Measurements from ENCODE around the gene PCNX2. TPM values are rescaled to one million over a fixed set of nuclear protein-coding genes. Genes with fewer than 3 reads are reported as not detected.
A peak's percentile ranks its signal among the peaks of the same experiment; 100 is the strongest.

Gene PCNX2
- total and polyA plus RNA-seq, 8 donors, result 3.0 to 34.4 (median 9.9) TPM

DNA sequence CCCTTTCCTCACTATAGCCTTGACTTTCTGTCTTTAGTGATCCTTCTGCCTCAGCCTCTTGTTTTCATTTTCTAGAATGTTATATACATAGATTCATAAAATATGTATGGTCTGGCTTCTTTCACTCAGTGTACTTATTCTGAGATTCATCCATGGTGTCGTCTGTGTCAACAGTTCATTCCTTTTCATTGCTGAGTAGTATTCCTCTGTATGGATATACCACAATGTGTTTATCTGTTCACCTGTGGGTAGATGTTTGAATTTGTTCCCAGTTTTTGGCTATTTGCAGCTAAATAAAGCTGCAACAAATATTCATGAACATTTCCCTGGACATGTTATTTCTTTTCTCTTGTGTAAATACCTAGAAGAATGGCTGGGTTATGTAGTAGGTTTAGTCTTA, 131.8 kb downstream of the PCNX2 start:
- intact Hi-C loops (cut with DNase I; ENCODE audit: low total_unique reads), result no loop called here
- TF ChIP-seq, protein P1, sequence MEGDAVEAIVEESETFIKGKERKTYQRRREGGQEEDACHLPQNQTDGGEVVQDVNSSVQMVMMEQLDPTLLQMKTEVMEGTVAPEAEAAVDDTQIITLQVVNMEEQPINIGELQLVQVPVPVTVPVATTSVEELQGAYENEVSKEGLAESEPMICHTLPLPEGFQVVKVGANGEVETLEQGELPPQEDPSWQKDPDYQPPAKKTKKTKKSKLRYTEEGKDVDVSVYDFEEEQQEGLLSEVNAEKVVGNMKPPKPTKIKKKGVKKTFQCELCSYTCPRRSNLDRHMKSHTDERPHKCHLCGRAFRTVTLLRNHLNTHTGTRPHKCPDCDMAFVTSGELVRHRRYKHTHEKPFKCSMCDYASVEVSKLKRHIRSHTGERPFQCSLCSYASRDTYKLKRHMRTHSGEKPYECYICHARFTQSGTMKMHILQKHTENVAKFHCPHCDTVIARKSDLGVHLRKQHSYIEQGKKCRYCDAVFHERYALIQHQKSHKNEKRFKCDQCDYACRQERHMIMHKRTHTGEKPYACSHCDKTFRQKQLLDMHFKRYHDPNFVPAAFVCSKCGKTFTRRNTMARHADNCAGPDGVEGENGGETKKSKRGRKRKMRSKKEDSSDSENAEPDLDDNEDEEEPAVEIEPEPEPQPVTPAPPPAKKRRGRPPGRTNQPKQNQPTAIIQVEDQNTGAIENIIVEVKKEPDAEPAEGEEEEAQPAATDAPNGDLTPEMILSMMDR (IDR thresholded peaks at IDR 0.05), result no peak
- no peak for TF ChIP-seq POLR2AphosphoS5 (IDR thresholded peaks at IDR 0.05)
- no peak for TF ChIP-seq EP300 (IDR thresholded peaks at IDR 0.05)
- TF ChIP-seq POLR2A (IDR thresholded peaks at IDR 0.05), result no peak

DNA sequence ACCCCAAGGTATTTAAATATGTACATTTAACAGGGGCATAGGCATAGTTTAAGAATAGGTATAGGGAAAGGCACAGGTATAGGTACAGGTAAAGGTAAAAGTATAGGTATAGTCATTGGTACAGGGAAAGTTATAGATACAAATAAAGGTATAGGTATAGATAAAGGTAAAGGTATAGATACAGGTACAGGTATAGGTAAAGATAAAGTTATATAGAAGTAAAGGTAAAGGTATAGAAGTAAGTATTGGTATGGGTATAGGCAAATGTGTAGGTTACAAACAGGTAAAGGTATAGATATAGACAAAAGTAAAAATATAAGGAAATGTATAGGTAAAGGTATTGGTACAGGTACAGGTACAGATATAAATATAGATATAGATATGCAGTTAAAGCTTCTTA, 137.2 kb downstream of the PCNX2 start:
- Histone ChIP-seq H3K4me1 (no peaks in the 10 kb centered on the region), H3K9me3 (no peaks in the 10 kb centered on the region), H3K36me3 (peaks cover 0 to 21% (median 12%) of the 10 kb centered on the region in 4 donors), H3K4me3 (no peak overlapping the region), H3K27me3 (no peaks in the 10 kb centered on the region), H3K27ac (no peak overlapping the region)
- TF ChIP-seq EP300 (IDR thresholded peaks at IDR 0.05), result no peak
- TF ChIP-seq, protein P1 (IDR thresholded peaks at IDR 0.05), result no peak
- no peak for TF ChIP-seq POLR2AphosphoS5 (IDR thresholded peaks at IDR 0.05)
- no peak for TF ChIP-seq POLR2A (IDR thresholded peaks at IDR 0.05)
- intact Hi-C loops (cut with DNase I; ENCODE audit: low total_unique reads), result no loop called here
- DNase-seq, result no peak

More for the DNA sequence above, 131.8 kb downstream of the PCNX2 start:
- H3K9me3 ChIP-seq, result peaks cover 0 to 13% (median 3%) of the 10 kb centered on the region in 4 donors
- H3K4me3 ChIP-seq, result no peak overlapping the region
- no peak overlapping the region for H3K27ac ChIP-seq
- no peaks in the 10 kb centered on the region for H3K4me1 ChIP-seq
- no peaks in the 10 kb centered on the region for H3K27me3 ChIP-seq
- DNase-seq, result no peak
- peaks cover 0 to 15% (median 11%) of the 10 kb centered on the region in 4 donors for H3K36me3 ChIP-seq
- 93 to 100% (median 98%) methylated on average over 1 of the region's 1 CpG for WGBS, 5 donors

DNA sequence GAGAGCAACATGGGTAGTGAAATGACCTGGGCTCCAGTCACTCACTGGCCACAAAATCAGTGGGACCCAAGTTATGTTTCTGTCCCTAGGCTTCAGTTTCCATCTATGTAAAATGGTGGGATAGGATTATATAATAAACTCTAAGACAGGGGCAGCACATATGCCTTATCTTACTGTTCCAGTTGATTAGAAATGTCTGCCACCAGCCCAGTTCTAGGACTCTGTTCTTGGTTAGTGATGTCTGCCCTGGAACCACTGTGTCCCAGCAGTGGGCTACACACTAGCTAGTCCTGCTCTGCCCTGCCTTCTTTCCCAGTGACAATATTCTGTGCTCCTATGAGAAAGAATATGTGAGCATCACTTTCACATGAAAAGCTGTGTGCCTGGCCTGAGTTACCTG, 138.3 kb downstream of the PCNX2 start:
- peaks cover 0 to 21% (median 12%) of the 10 kb centered on the region in 4 donors for H3K36me3 ChIP-seq
- no peak overlapping the region for H3K4me3 ChIP-seq
- H3K27ac ChIP-seq, result no peak overlapping the region
- no peaks in the 10 kb centered on the region for H3K27me3 ChIP-seq
- no peak for DNase-seq
- H3K9me3 ChIP-seq, result no peaks in the 10 kb centered on the region
- intact Hi-C loops (cut with DNase I; ENCODE audit: low total_unique reads), result no loop called here
- TF ChIP-seq POLR2AphosphoS5 (IDR thresholded peaks at IDR 0.05) (no peak), POLR2A (IDR thresholded peaks at IDR 0.05) (no peak), EP300 (IDR thresholded peaks at IDR 0.05) (no peak)
- TF ChIP-seq, protein P1 (IDR thresholded peaks at IDR 0.05), result no peak
- H3K4me1 ChIP-seq, result no peaks in the 10 kb centered on the region

DNA sequence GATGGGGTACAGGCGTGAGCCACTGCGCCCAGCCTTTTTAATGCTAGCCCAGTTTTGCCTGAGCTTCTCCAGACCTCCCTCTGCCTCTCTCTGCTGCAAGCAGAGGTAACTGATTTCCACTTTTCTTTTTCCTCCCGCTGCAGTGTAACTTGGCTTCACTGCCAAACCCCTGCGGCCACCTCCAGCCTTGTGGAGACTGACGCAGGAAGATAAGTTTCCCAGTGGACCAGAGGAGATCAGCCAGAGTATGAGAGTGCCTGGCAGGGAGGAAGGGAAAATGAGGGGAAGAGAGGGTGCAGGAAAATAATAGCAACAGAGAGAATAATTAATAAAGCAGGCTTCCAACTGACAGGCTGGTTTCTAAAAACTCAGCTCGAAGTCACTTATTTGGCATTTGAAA, 143.7 kb downstream of the PCNX2 start:
- no peaks in the 10 kb centered on the region for H3K4me1 ChIP-seq
- 71 to 94% (median 78%) methylated on average over 6 of the region's 6 CpGs for WGBS, 5 donors
- H3K9me3 ChIP-seq, result no peaks in the 10 kb centered on the region
- no peak for TF ChIP-seq POLR2A (IDR thresholded peaks at IDR 0.05)
- DNase-seq, result peak in 1 of 2 donors; percentile 21
- intact Hi-C loops (cut with DNase I; ENCODE audit: low total_unique reads), result no loop called here
- H3K27ac ChIP-seq, result no peak overlapping the region
- no peak overlapping the region for H3K4me3 ChIP-seq
- peaks cover 0 to under 1% (median 0%) of the 10 kb centered on the region in 4 donors for H3K36me3 ChIP-seq
- no peaks in the 10 kb centered on the region for H3K27me3 ChIP-seq

DNA sequence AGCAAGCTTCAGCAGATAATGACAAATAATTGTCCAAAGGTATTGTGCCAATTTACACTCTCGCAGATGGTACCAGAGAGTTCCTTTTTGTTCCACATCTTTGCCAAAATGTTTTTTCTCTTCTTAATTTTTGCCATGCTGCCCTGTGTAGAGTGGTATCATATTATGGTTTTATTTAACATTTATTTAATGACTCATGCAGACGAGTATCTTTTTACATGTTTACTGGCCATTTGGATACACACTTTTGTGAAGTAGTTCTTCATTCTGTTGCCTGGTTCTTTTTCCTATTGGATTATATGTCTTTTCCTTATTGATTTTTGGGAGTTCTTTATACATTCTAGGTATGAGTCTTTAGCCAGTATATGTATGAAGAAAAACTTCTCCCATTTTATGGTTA, 151.1 kb downstream of the PCNX2 start:
- Histone ChIP-seq H3K36me3 (peaks cover 0 to under 1% (median 0%) of the 10 kb centered on the region in 4 donors), H3K4me3 (no peak overlapping the region), H3K27me3 (no peaks in the 10 kb centered on the region), H3K27ac (no peak overlapping the region), H3K4me1 (no peaks in the 10 kb centered on the region), H3K9me3 (no peaks in the 10 kb centered on the region)
- DNase-seq, result no peak
- TF ChIP-seq POLR2AphosphoS5 (IDR thresholded peaks at IDR 0.05) (no peak), EP300 (IDR thresholded peaks at IDR 0.05) (no peak), POLR2A (IDR thresholded peaks at IDR 0.05) (no peak)
- TF ChIP-seq, protein P1 (IDR thresholded peaks at IDR 0.05), result no peak
- intact Hi-C loops (cut with DNase I; ENCODE audit: low total_unique reads), result no loop called here
- 65 to 87% (median 80%) methylated on average over 2 of the region's 2 CpGs for WGBS, 5 donors

All from stomach (tissue), 9 donors.